Middle frontal gyrus (tissue), 1 donor: Measurements from ENCODE around the gene CLIP1.
"Not testable (repeated sequence)": the region's sequence is repeated elsewhere in the genome, so short reads cannot be mapped to it uniquely, and the experiment has no call there.

ENCODE experiments used
- DNase-seq: peaks from one replicate; pipeline ENCODE4 v3.0.0-alpha.2; 2015; ENCODE audit warnings: low spot score; ENCODE audit errors: extremely low spot score

The CLIP1 gene

DNA sequence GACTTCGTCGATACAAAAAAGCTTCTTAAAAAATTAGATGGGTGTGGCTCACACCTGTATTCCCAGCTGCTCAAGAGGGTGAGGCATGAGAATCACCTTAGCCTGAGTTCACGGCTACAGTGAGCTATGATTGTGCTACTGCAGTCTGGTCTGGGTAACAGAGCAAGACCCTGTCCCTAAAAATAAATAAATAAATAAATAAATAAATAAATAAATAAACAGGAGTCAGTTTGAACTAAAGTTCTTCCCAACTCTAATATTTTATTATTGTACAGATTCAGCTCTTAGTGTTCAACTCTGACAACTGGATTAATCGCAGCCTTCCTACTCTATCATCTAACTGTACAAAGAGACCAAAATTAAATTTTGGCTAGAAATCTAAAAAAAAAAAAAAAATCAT, 12.7 kb upstream of the CLIP1 start:
- no peak for DNase-seq

DNA sequence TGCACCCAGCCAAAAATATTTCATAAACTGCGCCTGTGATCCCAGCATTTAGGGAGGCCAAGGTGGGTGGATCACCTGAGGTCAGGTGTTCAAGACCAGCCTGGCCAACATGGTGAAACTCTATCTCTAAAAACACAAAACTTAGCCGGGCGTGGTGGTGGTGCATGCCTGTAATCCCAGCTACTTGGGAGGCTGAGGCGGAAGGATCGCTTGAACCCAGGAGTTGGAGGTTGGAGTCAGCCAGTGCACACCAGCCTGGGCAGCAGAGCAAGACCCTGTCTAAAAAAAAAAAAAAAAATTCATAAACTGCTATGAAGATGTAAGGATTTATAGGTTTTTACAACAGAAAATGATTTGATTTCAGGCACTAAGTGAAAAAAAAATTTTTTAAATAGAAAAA, 6.6 kb upstream of the CLIP1 start:
- DNase-seq, result not testable (repeated sequence)

DNA sequence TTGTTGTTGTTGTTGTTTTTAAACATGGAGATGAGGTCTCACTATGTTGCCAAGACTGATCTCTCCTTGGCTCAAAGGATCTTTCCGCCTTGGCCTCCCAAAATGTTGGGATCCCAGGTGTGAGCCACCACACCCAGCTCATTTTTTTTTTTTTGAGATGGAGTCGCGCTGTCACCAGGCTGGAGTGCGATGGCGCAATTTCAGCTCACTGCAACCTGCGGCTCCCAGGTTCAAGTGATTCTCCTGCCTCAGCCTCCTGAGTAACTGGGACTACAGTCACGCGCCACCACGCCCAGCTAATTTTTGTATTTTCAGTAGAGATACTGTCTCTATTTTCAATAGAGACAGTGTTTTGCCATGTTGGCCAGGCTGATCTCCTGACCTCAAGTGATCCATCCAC, 4.9 kb upstream of the CLIP1 start:
- DNase-seq, result no peak

DNA sequence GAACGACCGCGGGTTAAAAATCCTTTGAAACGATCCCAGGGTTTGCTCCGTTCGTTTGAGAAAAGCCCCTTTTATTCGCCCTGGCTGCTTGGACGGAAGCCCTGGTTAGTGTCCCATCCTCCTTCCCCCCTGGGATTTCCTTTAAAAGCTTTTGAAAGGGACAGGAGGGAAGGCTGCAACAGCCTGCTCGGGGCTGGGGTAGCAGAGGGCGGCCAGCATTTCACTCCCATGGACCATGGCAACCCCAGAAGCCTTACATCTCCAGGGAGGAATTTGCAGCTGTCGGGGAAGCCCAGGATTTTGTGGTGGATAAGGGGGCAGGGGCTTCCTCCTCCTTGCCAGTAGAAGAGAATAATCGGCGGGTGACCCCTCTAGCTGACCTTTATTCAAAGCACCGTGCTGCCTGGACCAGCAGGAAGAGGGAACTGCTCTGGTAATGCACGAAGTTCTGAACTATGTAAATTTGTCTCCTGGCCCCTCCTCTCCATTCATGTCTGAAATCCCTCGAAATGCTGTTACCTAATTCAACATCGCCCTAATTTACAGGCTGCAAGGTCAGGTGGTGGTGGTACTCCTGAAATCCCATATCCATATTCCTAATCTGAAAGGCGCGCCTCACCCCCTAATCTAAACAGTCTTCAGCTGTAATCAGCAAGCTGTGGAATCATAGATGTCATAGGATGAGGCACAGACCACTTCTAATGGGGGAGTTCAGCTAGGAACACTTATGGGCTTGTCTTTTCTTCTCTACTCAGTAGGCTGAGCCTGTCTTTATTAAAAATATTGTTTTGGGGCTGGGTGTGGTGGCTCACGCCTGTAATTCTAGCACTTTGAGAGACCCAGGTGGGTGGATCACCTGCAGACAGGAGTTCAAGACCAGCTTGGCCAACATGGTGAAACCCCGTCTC, 1.0 kb upstream of the CLIP1 start:
- DNase-seq, result no peak

DNA sequence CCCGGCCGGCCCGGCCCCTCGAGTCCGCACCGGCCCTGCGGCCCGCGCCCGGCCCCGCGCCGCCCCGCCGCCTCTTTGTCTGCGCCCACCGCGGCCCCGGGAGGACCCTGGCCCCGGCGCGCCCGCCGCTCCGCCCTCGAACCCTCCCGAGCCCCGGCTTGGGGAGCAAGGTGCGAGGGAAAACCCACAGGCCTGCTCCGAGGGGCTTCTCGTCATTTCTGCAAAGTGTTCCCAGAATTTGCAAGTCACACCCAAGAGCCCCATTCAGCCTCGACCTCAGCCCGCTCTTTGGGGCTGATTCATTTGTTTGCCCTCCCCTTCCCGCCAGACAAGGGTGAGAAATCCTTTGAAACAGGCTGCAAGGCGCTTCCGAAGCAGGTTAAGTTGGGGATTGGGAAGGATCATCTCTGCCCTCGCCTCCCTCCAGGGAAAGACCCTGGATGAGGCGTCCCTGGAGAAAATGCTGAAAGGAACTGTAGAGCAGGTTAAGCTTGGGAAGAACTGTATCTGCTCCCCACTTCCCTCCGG, 325 bp upstream of the CLIP1 start:
- no peak for DNase-seq

- DNase-seq, result no peak
Measured at GRCh38 chr12:122421187-122421820, 1.2 kb downstream of the CLIP1 start.

- DNase-seq, result no peak
Measured at GRCh38 chr12:122420471-122421162, 1.9 kb downstream of the CLIP1 start.

- DNase-seq, result not testable (repeated sequence)
Measured at GRCh38 chr12:122419094-122419493, 3.4 kb downstream of the CLIP1 start.

GRCh38 chr12:122415665-122416064, 6.8 kb downstream of the CLIP1 start:
- DNase-seq, result not testable (repeated sequence)

- no peak for DNase-seq
Measured at GRCh38 chr12:122413516-122414404, 8.7 kb downstream of the CLIP1 start.

GRCh38 chr12:122412851-122413433, 9.5 kb downstream of the CLIP1 start:
- DNase-seq, result no peak

GRCh38 chr12:122411537-122411936, 10.9 kb downstream of the CLIP1 start:
- no peak for DNase-seq

- DNase-seq, result no peak
Measured at GRCh38 chr12:122407208-122407607, 15.3 kb downstream of the CLIP1 start.

DNA sequence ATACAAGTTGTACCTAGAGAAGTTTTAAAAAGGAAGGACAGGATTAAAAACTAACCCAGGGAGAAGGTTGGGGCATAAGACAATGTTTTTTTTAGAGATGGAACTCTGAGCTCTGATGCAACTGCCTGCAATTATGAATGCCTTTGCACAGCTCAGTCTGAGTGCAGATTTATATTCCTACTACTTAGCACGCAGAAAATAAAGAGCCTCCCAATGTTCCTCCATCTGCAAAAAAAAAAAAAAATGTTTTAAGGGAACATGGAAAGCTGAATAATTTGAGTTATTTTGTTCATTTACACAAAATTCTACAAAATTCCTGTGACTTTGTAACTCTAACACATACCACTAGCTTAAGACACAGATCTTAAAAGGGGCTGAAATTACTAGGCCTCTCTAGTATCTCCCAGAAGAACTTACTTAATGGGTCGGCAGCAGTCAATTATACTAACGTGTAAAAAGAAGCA, 15.7 kb downstream of the CLIP1 start:
- DNase-seq, result no peak

GRCh38 chr12:122403831-122404230, 18.6 kb downstream of the CLIP1 start:
- no peak for DNase-seq

GRCh38 chr12:122403115-122403770, 19.2 kb downstream of the CLIP1 start:
- no peak for DNase-seq

DNA sequence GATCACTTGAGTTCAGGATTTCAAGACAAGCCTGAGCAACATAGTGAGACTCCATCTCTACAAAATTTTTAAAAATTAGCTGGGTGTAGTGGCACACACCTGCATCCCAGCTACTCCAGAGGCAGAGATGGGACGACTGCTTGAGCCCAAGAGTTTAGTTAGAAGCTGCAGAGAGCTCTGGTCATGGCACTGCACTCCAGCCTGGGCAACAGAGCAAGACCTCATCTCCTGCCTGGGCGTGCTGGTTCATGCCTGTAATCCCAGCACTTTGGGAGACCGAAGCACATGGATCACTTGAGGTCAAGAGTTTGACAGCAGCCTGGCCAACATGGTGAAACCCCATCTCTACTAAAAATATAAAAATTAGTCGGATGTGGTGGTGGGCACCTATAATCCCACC, 20.2 kb downstream of the CLIP1 start:
- DNase-seq, result no peak

DNA sequence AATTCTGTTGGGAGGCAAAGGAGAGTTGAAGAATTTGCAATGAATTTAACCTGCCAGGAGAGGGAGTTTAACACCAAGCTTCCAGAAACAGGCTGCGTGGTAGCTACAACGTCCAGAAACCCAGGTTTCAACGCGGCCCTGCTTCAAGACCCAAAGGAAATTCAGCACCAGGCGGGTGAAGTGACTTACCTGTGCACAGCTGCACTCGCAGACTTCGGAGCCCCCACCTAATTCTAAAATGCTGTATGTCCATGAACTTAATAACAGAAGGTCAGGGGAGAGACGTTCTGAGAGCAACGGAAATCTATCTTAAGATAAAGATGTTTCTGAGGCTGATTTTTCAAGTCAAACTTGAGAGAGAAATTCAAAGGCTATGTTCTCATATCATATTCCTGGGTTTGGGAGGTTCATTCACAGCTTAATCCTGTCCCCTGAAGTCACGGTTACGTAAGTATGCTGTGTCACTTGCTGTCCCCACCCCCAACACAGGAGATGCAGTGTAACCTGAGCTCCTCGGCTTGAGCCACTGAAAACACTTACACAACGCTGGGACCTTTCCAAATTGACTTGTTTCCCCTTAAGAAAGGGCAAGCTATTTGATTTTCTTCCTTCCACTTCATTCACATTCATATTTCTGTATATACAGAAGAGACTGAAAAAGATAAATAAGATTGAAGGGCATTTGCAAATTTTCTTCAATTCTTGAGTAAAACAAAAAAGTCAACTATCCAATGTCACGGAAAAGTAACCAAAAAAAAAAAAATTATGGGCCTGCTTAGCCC, 22.7 kb downstream of the CLIP1 start:
- DNase-seq, result no peak

- no peak for DNase-seq
Measured at GRCh38 chr12:122399254-122399591, 23.2 kb downstream of the CLIP1 start.
